ENCODE results near the gene IQCN. TPM values are rescaled to one million over a fixed set of nuclear protein-coding genes. Genes with fewer than 3 reads are reported as not detected.

The IQCN gene
- total and polyA plus RNA-seq, 2 experiments from 2014 or later = 0.35 TPM; not detected in 1

DNA sequence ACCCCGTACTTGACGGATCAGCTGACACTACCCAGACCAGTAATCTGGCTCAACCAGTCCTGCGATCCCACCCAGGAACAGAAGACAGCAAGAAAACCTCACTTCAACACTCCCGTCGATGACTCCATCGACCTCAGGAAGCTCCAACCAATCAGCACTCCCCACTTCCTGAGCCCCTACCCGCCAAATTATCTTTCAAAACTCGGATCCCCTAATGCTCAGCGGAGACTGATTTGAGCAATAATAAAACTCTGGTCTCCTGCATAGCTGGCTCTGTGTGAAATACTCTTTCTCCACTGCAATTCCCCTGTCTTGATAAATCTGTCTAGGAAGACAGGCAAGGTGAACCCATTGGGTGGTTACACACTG is 47.5 kb upstream of the IQCN start:
- Histone ChIP-seq H4K20me1 (replicated peaks; ENCODE audit: insufficient read depth) (peaks cover 17% of the 10 kb centered on the region), H3K27me3 (ENCODE audit: insufficient read depth) (no peaks in the 10 kb centered on the region), H3F3A (replicated peaks; ENCODE audit: low read depth) (peaks cover 38% of the 10 kb centered on the region; the same call in 1 of the 2 replicates), H3K4me3 (peak overlapping the region; percentile 76), H3K27ac (ENCODE audit: low read depth) (peak overlapping the region; percentile 91), H3K4me1 (ENCODE audit: insufficient read depth) (peaks cover 14% of the 10 kb centered on the region), H3K36me3 (ENCODE audit: insufficient read depth) (no peaks in the 10 kb centered on the region; the same call in 1 of the 2 replicates), H3K9me2 (ENCODE audit: insufficient read depth) (no peaks in the 10 kb centered on the region), H3K4me2 (peak overlapping the region; percentile 92), H2AFZ (no peak overlapping the region), H3K79me2 (replicated peaks; ENCODE audit: insufficient read depth) (peaks cover 58% of the 10 kb centered on the region)
- Mint-ChIP-seq H3K9me3 (no peaks in the 10 kb centered on the region), H3K27me3 (ENCODE audit: insufficient read depth, low read depth, poor library complexity) (peaks cover 20% of the 10 kb centered on the region), H3K4me1 (peaks cover 32% of the 10 kb centered on the region), H3K4me3 (peak overlapping the region; percentile 92), H3K36me3 (ENCODE audit: low read depth) (peaks cover 33% of the 10 kb centered on the region), H3K27ac (peak overlapping the region; percentile 92)
- ATAC-seq (no peak), DNase-seq (ENCODE audit: low spot score) (no peak)
- no peak for TF ChIP-seq CREB1 (CRISPR knock-in tag; IDR thresholded peaks at IDR 0.05; ENCODE audit: low read depth)
- no peak for TF ChIP-seq ZNF114 (CRISPR knock-in tag; IDR thresholded peaks at IDR 0.05)
- TF ChIP-seq ZNF331 (CRISPR knock-in tag; IDR thresholded peaks at IDR 0.05; ENCODE audit: low read depth) = no peak
- TF ChIP-seq, protein P1, sequence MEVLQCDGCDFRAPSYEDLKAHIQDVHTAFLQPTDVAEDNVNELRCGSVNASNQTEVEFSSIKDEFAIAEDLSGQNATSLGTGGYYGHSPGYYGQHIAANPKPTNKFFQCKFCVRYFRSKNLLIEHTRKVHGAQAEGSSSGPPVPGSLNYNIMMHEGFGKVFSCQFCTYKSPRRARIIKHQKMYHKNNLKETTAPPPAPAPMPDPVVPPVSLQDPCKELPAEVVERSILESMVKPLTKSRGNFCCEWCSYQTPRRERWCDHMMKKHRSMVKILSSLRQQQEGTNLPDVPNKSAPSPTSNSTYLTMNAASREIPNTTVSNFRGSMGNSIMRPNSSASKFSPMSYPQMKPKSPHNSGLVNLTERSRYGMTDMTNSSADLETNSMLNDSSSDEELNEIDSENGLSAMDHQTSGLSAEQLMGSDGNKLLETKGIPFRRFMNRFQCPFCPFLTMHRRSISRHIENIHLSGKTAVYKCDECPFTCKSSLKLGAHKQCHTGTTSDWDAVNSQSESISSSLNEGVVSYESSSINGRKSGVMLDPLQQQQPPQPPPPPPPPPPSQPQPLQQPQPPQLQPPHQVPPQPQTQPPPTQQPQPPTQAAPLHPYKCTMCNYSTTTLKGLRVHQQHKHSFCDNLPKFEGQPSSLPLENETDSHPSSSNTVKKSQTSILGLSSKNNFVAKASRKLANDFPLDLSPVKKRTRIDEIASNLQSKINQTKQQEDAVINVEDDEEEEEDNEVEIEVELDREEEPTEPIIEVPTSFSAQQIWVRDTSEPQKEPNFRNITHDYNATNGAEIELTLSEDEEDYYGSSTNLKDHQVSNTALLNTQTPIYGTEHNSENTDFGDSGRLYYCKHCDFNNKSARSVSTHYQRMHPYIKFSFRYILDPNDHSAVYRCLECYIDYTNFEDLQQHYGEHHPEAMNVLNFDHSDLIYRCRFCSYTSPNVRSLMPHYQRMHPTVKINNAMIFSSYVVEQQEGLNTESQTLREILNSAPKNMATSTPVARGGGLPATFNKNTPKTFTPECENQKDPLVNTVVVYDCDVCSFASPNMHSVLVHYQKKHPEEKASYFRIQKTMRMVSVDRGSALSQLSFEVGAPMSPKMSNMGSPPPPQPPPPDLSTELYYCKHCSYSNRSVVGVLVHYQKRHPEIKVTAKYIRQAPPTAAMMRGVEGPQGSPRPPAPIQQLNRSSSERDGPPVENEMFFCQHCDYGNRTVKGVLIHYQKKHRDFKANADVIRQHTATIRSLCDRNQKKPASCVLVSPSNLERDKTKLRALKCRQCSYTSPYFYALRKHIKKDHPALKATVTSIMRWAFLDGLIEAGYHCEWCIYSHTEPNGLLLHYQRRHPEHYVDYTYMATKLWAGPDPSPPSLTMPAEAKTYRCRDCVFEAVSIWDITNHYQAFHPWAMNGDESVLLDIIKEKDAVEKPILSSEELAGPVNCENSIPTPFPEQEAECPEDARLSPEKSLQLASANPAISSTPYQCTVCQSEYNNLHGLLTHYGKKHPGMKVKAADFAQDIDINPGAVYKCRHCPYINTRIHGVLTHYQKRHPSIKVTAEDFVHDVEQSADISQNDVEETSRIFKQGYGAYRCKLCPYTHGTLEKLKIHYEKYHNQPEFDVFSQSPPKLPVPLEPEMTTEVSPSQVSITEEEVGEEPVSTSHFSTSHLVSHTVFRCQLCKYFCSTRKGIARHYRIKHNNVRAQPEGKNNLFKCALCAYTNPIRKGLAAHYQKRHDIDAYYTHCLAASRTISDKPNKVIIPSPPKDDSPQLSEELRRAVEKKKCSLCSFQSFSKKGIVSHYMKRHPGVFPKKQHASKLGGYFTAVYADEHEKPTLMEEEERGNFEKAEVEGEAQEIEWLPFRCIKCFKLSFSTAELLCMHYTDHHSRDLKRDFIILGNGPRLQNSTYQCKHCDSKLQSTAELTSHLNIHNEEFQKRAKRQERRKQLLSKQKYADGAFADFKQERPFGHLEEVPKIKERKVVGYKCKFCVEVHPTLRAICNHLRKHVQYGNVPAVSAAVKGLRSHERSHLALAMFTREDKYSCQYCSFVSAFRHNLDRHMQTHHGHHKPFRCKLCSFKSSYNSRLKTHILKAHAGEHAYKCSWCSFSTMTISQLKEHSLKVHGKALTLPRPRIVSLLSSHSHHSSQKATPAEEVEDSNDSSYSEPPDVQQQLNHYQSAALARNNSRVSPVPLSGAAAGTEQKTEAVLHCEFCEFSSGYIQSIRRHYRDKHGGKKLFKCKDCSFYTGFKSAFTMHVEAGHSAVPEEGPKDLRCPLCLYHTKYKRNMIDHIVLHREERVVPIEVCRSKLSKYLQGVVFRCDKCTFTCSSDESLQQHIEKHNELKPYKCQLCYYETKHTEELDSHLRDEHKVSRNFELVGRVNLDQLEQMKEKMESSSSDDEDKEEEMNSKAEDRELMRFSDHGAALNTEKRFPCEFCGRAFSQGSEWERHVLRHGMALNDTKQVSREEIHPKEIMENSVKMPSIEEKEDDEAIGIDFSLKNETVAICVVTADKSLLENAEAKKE (CRISPR knock-in tag; IDR thresholded peaks at IDR 0.05) = no peak
- TF ChIP-seq, protein P2, sequence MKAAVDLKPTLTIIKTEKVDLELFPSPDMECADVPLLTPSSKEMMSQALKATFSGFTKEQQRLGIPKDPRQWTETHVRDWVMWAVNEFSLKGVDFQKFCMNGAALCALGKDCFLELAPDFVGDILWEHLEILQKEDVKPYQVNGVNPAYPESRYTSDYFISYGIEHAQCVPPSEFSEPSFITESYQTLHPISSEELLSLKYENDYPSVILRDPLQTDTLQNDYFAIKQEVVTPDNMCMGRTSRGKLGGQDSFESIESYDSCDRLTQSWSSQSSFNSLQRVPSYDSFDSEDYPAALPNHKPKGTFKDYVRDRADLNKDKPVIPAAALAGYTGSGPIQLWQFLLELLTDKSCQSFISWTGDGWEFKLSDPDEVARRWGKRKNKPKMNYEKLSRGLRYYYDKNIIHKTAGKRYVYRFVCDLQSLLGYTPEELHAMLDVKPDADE (IDR thresholded peaks at IDR 0.05) = no peak
- no peak; the same call in 1 of the 2 replicates for TF ChIP-seq POLR2AphosphoS5 (IDR thresholded peaks at IDR 0.05; ENCODE audit: low read depth)
- no peak for TF ChIP-seq JUNB (IDR thresholded peaks at IDR 0.05; ENCODE audit: unreplicated experiment)
- TF ChIP-seq EZH2phosphoT487 (IDR thresholded peaks at IDR 0.05; ENCODE audit: unreplicated experiment) = no peak
- TF ChIP-seq NANOG (IDR thresholded peaks at IDR 0.05; ENCODE audit: borderline replicate concordance) = no peak
- no peak for TF ChIP-seq STAT1 (IDR thresholded peaks at IDR 0.05; ENCODE audit: unreplicated experiment)
- TF ChIP-seq EZH2 (IDR thresholded peaks at IDR 0.05; ENCODE audit: low read depth, unreplicated experiment) = no peak
- TF ChIP-seq, protein P3, sequence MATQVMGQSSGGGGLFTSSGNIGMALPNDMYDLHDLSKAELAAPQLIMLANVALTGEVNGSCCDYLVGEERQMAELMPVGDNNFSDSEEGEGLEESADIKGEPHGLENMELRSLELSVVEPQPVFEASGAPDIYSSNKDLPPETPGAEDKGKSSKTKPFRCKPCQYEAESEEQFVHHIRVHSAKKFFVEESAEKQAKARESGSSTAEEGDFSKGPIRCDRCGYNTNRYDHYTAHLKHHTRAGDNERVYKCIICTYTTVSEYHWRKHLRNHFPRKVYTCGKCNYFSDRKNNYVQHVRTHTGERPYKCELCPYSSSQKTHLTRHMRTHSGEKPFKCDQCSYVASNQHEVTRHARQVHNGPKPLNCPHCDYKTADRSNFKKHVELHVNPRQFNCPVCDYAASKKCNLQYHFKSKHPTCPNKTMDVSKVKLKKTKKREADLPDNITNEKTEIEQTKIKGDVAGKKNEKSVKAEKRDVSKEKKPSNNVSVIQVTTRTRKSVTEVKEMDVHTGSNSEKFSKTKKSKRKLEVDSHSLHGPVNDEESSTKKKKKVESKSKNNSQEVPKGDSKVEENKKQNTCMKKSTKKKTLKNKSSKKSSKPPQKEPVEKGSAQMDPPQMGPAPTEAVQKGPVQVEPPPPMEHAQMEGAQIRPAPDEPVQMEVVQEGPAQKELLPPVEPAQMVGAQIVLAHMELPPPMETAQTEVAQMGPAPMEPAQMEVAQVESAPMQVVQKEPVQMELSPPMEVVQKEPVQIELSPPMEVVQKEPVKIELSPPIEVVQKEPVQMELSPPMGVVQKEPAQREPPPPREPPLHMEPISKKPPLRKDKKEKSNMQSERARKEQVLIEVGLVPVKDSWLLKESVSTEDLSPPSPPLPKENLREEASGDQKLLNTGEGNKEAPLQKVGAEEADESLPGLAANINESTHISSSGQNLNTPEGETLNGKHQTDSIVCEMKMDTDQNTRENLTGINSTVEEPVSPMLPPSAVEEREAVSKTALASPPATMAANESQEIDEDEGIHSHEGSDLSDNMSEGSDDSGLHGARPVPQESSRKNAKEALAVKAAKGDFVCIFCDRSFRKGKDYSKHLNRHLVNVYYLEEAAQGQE (IDR thresholded peaks at IDR 0.05; ENCODE audit: unreplicated experiment) = no peak
- TF ChIP-seq, protein P4, sequence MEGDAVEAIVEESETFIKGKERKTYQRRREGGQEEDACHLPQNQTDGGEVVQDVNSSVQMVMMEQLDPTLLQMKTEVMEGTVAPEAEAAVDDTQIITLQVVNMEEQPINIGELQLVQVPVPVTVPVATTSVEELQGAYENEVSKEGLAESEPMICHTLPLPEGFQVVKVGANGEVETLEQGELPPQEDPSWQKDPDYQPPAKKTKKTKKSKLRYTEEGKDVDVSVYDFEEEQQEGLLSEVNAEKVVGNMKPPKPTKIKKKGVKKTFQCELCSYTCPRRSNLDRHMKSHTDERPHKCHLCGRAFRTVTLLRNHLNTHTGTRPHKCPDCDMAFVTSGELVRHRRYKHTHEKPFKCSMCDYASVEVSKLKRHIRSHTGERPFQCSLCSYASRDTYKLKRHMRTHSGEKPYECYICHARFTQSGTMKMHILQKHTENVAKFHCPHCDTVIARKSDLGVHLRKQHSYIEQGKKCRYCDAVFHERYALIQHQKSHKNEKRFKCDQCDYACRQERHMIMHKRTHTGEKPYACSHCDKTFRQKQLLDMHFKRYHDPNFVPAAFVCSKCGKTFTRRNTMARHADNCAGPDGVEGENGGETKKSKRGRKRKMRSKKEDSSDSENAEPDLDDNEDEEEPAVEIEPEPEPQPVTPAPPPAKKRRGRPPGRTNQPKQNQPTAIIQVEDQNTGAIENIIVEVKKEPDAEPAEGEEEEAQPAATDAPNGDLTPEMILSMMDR (conservative IDR thresholded peaks at IDR 0.05; ENCODE audit: low read depth in 2 of 2) = no peak
